Measurements from ENCODE around the gene WASHC3.

GRCh38 chr12:102053062-102053349 is 8.8 kb downstream of the WASHC3 start:
- TF ChIP-seq POLR2A (IDR thresholded peaks at IDR 0.05) (no peak), CTCF (IDR thresholded peaks at IDR 0.05) (no peak)
